ENCODE data around the gene ME3.
"Not testable (repeated sequence)": the region's sequence is repeated elsewhere in the genome, so short reads cannot be mapped to it uniquely, and the experiment has no call there.

Gene ME3

GRCh38 chr11:86453290-86454030 is 219.0 kb downstream of the ME3 start:
- DNase-seq, result no peak

DNA sequence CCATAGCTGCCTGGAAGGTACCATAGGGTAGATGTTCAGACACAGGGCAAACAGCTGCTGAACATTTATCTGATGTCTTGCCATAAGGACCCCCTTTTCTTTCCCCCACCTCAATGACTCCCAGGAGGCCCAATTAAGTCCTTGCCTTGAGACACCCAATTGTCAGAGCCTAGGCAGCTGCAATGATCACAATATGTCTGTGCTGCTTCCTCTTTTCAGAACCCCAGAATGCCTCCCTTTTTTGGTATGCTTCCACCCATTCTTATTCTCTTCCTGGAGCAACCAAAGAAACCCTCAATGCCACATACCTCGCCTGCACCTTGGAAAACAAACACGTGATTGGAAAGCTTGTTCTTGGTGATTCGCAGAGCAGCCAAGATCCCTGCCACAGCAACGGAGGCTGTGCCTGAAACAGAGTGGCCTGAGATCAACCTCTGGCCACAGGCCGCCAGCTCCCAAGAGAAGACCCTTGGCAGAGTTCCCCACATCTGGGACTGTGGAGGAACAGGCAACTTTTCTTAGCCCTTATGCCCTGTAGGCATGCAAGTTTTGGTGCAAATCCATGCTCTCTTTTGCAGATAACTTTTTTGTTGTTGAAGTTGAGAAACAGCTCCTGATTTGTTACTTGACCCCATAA is 222.3 kb downstream of the ME3 start:
- DNase-seq, result no peak

GRCh38 chr11:86447763-86448480 is 224.5 kb downstream of the ME3 start:
- DNase-seq, result no peak

DNA sequence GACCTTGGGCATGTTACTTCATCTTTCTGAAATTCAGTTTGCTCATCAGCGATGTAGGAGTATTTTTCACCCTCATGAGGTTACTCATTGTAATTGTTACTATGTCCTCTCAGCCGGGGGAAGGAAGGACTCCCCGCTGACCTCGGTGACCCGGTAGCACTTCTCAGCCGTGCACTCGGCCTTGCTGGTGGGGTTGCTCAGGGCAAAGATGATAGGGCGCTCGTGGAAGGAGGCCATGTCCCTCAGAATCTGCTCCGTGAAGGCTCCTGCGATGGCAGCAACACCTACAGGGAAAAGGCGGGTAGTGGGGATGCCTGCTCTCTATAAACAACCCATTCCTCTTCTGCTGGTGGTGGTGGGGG is 225.5 kb downstream of the ME3 start:
- no peak for DNase-seq

GRCh38 chr11:86446163-86446923 is 226.1 kb downstream of the ME3 start:
- DNase-seq, result no peak

DNA sequence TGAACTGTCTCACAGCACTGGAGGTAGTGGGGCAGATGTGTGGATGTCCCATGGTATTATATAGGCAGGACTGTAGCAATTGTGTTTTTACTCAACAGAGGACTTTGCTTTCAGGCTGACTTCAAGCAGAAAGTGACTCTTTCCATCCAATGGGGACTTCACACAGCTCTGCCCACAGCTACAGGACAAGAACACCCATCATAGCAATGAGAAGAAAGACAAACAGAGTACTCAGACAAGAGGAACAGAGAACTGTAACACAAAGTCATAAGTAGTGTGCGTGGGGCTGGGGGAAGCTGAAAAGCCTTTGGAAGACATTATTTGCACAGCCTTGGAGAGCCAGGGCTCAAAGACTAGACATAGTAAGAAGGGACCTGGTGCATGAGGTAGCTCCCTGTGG is 227.4 kb downstream of the ME3 start:
- DNase-seq, result no peak

GRCh38 chr11:86443415-86443814 is 229.0 kb downstream of the ME3 start:
- DNase-seq, result no peak

DNA sequence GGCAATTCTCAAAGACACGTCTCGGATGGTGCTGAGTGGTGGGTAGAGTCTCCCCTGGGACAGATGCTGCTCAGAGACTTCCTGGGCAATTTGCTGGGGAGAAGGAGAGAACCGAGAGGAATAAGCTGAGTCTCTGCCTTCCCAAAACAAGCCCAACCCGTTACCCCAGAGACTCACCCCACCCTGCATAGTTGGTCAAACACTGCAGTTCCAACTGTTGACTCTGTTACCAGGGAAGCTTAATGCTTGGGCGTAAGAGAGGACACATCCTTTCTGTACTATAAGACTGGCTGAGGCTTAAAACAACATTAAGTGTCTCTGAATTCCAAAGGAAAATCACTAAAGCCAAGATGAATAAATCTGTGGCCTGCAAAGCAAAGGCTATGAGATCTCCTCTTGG is 229.6 kb downstream of the ME3 start:
- DNase-seq, result no peak

DNA sequence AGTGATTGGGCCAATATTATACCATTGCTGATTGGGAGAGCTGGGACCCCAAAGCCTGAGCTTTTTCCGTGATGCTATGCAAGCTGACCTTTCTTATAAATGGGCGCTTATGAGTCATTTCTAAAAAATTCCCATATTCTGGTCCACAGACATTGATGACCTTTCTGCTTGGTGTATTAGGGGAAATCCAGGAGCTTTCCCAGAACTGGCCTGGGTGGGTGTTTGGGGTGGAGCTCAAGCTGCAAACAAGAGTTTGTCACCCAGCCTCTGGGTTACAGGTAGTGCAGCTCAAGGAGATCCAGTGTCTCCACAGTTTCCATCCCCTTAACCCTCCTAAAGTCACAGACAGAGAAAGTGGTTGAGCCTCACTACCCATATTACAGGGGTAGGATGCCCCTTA is 230.0 kb downstream of the ME3 start:
- DNase-seq, result no peak

GRCh38 chr11:86440843-86441242 is 231.6 kb downstream of the ME3 start:
- DNase-seq, result no peak

DNA sequence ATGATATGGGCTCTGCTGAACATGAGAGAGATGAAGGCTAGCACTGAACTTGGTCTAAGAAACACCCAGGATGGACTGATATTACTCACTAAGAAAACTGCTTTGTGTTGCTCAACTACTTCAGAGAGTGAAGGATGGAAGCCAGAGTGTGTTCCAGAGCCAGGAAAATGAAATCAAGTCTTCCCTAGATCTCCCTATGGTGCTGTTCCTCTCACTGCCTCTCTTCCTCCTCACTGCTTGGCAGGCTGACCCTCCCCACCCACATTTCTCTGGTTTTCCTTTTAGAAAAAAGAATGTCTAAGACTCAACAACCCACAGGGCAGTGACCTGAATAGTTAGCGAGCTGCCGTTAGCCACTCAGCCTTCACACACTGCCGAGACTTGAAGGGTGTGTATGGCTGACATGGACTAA is 232.1 kb downstream of the ME3 start:
- no peak for DNase-seq

DNA sequence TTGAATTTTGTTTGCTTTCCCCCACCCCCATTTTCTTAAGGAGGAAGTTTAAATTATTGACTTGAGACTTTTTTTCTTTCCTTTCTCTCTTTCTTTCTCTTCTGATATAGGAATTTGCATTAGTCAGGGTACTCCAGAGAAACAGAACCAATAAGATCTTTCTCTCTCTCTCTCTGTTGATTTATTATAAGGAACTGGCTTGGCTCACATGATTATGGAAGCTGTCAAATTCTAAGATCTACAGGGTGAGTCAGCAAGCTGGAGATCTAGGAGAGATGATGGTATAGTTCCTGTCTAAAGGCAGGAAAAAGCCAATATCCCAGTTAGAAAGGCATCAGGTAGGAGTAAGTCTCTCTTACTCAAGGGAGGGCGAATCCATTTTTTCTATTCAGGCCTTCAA is 233.7 kb downstream of the ME3 start:
- no peak for DNase-seq

DNA sequence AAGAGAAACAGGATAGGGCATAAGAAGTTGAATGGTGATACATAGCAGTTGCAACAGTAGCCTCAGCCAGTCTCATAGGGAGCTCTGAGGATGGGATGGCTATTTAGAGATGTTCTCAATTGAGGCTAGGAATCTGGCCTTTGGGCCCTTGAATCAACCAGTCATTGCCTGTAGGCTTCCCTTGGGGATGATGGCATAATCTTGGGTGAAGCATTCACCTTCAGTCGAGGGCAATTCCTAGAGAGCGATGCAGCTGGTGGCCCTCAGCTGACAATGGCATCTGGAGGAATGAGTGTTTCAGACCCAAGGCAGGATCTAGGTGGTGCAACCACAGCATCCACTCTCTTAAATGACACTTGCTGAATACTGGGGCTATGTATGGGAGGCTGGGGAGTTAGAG is 236.7 kb downstream of the ME3 start:
- no peak for DNase-seq

DNA sequence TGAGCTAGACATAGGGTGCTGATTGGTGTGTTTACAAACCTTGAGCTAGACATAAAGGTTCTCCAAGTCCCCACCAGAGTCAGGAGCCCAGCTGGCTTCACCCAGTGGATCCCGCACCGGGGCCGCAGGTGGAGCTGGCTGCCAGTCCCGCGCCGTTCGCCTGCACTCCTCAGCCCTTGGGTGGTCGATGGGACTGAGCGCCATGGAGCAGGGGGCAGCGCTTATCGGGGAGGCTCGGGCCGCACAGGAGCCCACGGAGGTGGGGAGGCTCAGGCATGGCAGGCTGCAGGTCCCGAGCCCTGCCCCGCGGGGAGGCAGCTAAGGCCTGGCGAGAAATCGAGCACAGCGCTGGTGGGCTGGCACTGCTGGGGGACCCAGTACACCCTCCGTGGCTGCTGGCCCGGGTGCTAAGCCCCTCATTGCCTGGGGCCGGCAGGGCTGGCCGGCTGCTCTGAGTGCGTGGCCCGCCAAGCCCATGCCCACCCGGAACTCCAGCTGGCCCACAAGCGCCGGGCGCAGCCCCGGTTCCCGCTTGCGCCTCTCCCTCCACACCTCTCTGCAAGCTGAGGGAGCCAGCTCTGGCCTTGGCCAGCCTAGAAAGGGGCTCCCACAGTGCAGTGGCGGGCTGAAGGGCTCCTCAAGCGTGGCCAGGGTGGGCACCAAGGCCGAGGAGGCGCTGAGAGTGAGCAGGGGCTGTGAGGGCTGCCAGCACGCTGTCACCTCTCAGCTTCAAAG is 238.9 kb downstream of the ME3 start:
- not testable (repeated sequence) for DNase-seq

DNA sequence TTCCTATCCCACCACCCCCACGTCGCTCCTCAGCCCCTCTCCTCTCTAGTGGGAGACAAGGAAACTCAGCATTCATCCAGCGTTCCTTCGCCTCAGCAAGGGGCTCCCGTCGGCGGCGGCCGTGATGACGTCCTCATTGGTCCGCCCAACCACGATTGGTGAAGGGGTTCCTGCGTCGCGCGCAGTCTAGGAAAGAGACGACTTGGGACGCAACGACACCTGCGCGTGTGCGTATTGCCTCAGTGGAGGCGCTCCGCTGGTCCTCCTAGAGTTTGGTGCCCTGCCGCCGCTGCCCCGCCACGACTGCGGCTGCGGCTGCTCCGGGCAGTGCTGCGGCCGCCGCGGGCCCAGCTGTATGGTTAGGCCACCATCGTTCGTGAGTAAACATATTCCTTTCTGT is 241.2 kb downstream of the ME3 start:
- no peak for DNase-seq

DNA sequence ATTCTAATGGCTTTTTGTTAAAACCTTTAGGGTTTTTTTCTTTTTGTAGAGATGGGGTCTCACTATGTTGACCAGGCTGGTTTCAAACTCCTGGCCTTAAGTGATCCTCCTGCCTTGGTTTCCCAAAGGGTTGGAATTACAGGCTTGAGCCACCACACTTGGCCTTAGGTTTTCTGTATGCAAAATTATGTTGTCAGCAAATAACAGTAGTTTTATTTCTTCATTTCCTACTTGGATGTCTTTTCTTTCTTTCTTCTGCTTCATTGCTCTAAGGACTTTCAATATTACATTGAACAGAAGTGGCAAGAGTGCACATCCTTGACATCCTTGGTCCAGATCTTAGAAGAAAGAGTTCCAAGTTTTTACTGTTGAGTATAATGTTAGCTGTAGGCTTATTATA is 245.0 kb downstream of the ME3 start:
- DNase-seq, result no peak

DNA sequence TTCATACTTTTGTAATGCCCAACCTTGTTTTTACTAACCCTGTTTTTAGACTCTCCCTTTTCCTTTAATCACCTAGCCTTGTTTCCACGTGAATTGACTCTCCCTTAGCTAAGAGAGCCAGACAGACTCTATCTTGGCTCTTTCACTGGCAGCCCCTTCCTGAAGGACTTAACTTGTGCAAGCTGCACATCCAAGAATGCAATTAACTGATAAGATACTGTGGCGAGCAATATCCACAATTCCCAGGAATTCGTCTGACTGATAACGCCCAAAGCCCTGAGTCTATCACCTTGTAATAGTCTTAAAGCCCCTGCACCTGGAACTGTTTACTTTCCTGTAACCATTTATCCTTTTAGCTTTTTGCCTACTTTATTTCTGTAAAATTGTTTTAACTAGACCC is 248.9 kb downstream of the ME3 start:
- not testable (repeated sequence) for DNase-seq

- no peak for DNase-seq
Measured at GRCh38 chr11:86422371-86422770, 250.0 kb downstream of the ME3 start.

- DNase-seq, result no peak
Measured at GRCh38 chr11:86421946-86422345, 250.5 kb downstream of the ME3 start.

DNA sequence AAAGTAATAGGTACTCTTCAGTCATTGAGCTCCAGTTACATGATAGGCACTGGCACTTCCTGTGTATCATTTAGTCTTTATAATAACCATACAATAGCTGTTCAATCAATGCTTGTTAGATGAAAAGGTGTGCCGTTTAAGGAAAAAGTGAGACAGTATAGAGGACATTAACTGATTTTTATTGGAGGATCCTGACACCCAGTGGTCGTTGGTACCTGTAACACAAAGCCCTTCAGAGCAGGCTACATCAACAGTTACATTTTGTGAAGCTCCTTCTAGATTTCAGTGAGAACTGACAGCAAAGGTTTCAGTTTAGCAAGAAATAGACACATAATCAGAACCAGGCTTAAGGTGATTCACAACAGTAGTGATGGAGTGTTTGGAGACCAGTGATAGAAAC is 253.5 kb downstream of the ME3 start:
- no peak for DNase-seq

DNA sequence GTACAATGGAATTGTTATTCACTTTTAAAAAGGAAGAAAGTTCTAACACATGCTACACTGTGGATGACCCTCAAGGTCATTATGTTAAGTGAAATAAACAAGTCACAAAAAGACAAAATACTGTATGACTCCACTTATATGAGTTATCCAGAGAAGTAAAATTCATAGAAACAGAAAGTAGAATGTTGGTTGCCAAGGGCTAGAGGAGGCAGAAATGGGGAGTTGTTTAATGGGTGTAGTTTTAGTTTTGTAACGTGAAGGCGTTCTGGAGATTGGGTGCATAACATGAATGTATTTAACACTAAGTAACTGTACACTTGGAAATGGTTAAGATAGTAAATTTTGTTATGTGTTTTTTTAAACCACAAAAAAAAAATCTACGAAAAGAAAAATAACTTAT is 253.9 kb downstream of the ME3 start:
- no peak for DNase-seq

GRCh38 chr11:86418106-86418505 is 254.3 kb downstream of the ME3 start:
- DNase-seq, result no peak

GRCh38 chr11:86416951-86417350 is 255.5 kb downstream of the ME3 start:
- DNase-seq, result not testable (repeated sequence)
